Stimulated activated CD4-positive, alpha-beta T cell treated with anti-CD3 and anti-CD28 coated beads, Interleukin-4, amount 100 ng/mL, for 4 hours (primary cell): ENCODE results near the gene CDHR5.
"Not testable (repeated sequence)": the region's sequence is repeated elsewhere in the genome, so short reads cannot be mapped to it uniquely, and the experiment has no call there.

Source experiments
- DNase-seq, 2 experiments: peaks; one replicate each; pipeline ENCODE4 v3.0.0-alpha.2; 2020

The CDHR5 gene

GRCh38 chr11:624705-625635, at the start of gene CDHR5:
TSS of gene CDHR5 (minus strand) at chr11:624955. CDS start at chr11:624902, 53 bp downstream.
- DNase-seq = no peak

GRCh38 chr11:674406-674805, 49.7 kb upstream of the CDHR5 start:
- no peak for DNase-seq

- DNase-seq = no peak
These were observed 49.1 kb upstream of the CDHR5 start for GRCh38 chr11:673866-674265.

GRCh38 chr11:665704-666281, 41.0 kb upstream of the CDHR5 start:
- DNase-seq = no peak

- no peak for DNase-seq
These were observed 40.4 kb upstream of the CDHR5 start for GRCh38 chr11:665062-665703.

- DNase-seq = peak; percentile 13 to 36
These were observed 38.0 kb upstream of the CDHR5 start for GRCh38 chr11:662689-663274.

- DNase-seq = no peak
These were observed 36.1 kb upstream of the CDHR5 start for GRCh38 chr11:660681-661444.

- no peak for DNase-seq
These were observed 35.5 kb upstream of the CDHR5 start for GRCh38 chr11:660281-660680.

GRCh38 chr11:659532-660085, 34.9 kb upstream of the CDHR5 start:
- no peak for DNase-seq

- no peak for DNase-seq
These were observed 33.0 kb upstream of the CDHR5 start for GRCh38 chr11:657691-658126.

GRCh38 chr11:656866-657265, 32.1 kb upstream of the CDHR5 start:
- no peak for DNase-seq

GRCh38 chr11:656426-656825, 31.7 kb upstream of the CDHR5 start:
- DNase-seq = no peak

- no peak for DNase-seq
These were observed 30.4 kb upstream of the CDHR5 start for GRCh38 chr11:655036-655726.

GRCh38 chr11:654444-654843, 29.7 kb upstream of the CDHR5 start:
- not testable (repeated sequence) for DNase-seq

- DNase-seq = no peak
These were observed 29.1 kb upstream of the CDHR5 start for GRCh38 chr11:653837-654236.

GRCh38 chr11:653136-653535, 28.4 kb upstream of the CDHR5 start:
- DNase-seq = not testable (repeated sequence)

GRCh38 chr11:650482-650881, 25.7 kb upstream of the CDHR5 start:
- DNase-seq = no peak

GRCh38 chr11:647672-648158, 23.0 kb upstream of the CDHR5 start:
- not testable (repeated sequence) for DNase-seq

- no peak for DNase-seq
These were observed 21.5 kb upstream of the CDHR5 start for GRCh38 chr11:646214-646613.

GRCh38 chr11:645536-645935, 20.8 kb upstream of the CDHR5 start:
- DNase-seq = no peak
